Hepatocyte (in vitro differentiated cells): ENCODE results near the gene LRP1B. TPM values are rescaled to one million over a fixed set of nuclear protein-coding genes. Genes with fewer than 3 reads are reported as not detected.

Experiments
- DNase-seq: peaks from one replicate; pipeline ENCODE4 v3.0.0-alpha.2; 2016; ENCODE audit warnings: low spot score
- H2AFZ ChIP-seq: fragments of 200-600 bp; sonication (generic); 2 replicates; pipeline ENCODE4 v1.6.0; 2016; ENCODE audit warnings: antibody characterized with exemption, mild to moderate bottlenecking
- H3K27ac ChIP-seq: fragments of 200-600 bp; sonication (generic); 2 replicates; pipeline ENCODE4 v1.5.1; 2016; ENCODE audit warnings: mild to moderate bottlenecking
- H3K27me3 ChIP-seq: fragments of 200-600 bp; sonication (generic); 2 replicates; pipeline ENCODE4 v1.6.1; 2016
- H3K36me3 ChIP-seq: fragments of 200-600 bp; sonication (generic); replicated peaks from 2 replicates; pipeline ENCODE4 v1.5.1; 2016; ENCODE audit warnings: low read depth; ENCODE audit not compliant: insufficient read depth
- H3K4me1 ChIP-seq: fragments of 200-600 bp; sonication (generic); 2 replicates; pipeline ENCODE4 v1.5.1; 2016; ENCODE audit warnings: mild to moderate bottlenecking, moderate library complexity; ENCODE audit not compliant: insufficient read depth
- H3K4me2 ChIP-seq: fragments of 200-600 bp; sonication (generic); 2 replicates; pipeline ENCODE4 v1.6.0; 2016
- H3K4me3 ChIP-seq: fragments of 200-600 bp; sonication (generic); 2 replicates; pipeline ENCODE4 v1.5.1; 2016; ENCODE audit warnings: mild to moderate bottlenecking
- H3K79me2 ChIP-seq: fragments of 200-600 bp; sonication (generic); 2 replicates; pipeline ENCODE4 v1.6.0; 2017; ENCODE audit warnings: mild to moderate bottlenecking
- H3K9me2 ChIP-seq: fragments of 200-600 bp; sonication (generic); replicated peaks from 2 replicates; pipeline ENCODE4 v1.6.0; 2017; ENCODE audit warnings: mild to moderate bottlenecking; ENCODE audit not compliant: insufficient read depth
- H3K9me3 ChIP-seq: fragments of 200-600 bp; sonication (generic); 2 replicates; pipeline ENCODE4 v1.5.1; 2016; ENCODE audit warnings: low read depth, mild to moderate bottlenecking
- H4K20me1 ChIP-seq: fragments of 200-600 bp; sonication (generic); 2 replicates; pipeline ENCODE4 v1.6.0; 2016; ENCODE audit warnings: mild to moderate bottlenecking; ENCODE audit not compliant: insufficient read depth, poor library complexity, severe bottlenecking
- EZH2 ChIP-seq: fragments of 200-600 bp; sonication (generic); IDR thresholded peaks from 2 replicates; pipeline ENCODE4 v1.6.1; 2016; ENCODE audit warnings: antibody characterized with exemption, mild to moderate bottlenecking, borderline replicate concordance
- EZH2phosphoT487 ChIP-seq: fragments of 200-600 bp; sonication (generic); IDR thresholded peaks from one replicate; pipeline ENCODE4 v1.6.1; 2018; ENCODE audit warnings: antibody characterized with exemption, mild to moderate bottlenecking, low read depth, moderate library complexity; ENCODE audit not compliant: unreplicated experiment, severe bottlenecking
- WGBS: methylation state at CpG from one replicate; pipeline ENCODE4 v1.1.6; 2016; ENCODE audit warnings: low lambda C conversion rate; ENCODE audit errors: missing lambda C conversion rate; 5-methylcytosine and 5-hydroxymethylcytosine counted together
- polyA plus RNA-seq: library from polyadenylated mRNA; unstranded; fragments of >200 nt; fragmentation: Nextera tagmentation; extraction: Ambion mirVana; gene quantifications from 2 replicates; pipeline ENCODE4 v1.2.1, GENCODE V29; 2016
- total RNA-seq: library from RNA; depleted of rRNA; stranded (reverse); fragments of >200 nt; gene quantifications from 2 replicates; pipeline ENCODE4 v1.2.3, GENCODE V29; 2014
- TF ChIP-seq, protein P1 (sequence below): fragments of 200-600 bp; sonication (generic); IDR thresholded peaks from 2 replicates; pipeline ENCODE4 v1.5.1; 2016; ENCODE audit warnings: antibody characterized with exemption, mild to moderate bottlenecking; ENCODE audit not compliant: poor library complexity

The LRP1B gene
- total and polyA plus RNA-seq, 2 experiments from 2014 or later: 0.65 to 2.0 TPM

GRCh38 chr2:141560723-141561122 lies 570.1 kb downstream of the LRP1B start:
- DNase-seq: no peak
- Histone ChIP-seq H2AFZ (no peak overlapping the region), H3K9me3 (no peaks in the 10 kb centered on the region), H3K9me2 (no peaks in the 10 kb centered on the region), H3K27ac (no peak overlapping the region), H3K4me3 (no peak overlapping the region), H3K4me1 (no peaks in the 10 kb centered on the region), H4K20me1 (no peaks in the 10 kb centered on the region), H3K27me3 (no peaks in the 10 kb centered on the region), H3K79me2 (no peaks in the 10 kb centered on the region), H3K4me2 (no peak overlapping the region), H3K36me3 (no peaks in the 10 kb centered on the region)
- WGBS: 39% methylated on average over 1 of the region's 1 CpG
- TF ChIP-seq, protein P1, sequence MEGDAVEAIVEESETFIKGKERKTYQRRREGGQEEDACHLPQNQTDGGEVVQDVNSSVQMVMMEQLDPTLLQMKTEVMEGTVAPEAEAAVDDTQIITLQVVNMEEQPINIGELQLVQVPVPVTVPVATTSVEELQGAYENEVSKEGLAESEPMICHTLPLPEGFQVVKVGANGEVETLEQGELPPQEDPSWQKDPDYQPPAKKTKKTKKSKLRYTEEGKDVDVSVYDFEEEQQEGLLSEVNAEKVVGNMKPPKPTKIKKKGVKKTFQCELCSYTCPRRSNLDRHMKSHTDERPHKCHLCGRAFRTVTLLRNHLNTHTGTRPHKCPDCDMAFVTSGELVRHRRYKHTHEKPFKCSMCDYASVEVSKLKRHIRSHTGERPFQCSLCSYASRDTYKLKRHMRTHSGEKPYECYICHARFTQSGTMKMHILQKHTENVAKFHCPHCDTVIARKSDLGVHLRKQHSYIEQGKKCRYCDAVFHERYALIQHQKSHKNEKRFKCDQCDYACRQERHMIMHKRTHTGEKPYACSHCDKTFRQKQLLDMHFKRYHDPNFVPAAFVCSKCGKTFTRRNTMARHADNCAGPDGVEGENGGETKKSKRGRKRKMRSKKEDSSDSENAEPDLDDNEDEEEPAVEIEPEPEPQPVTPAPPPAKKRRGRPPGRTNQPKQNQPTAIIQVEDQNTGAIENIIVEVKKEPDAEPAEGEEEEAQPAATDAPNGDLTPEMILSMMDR: no peak
- TF ChIP-seq EZH2: no peak
- no peak for TF ChIP-seq EZH2phosphoT487

- TF ChIP-seq, protein P1: no peak
- TF ChIP-seq EZH2: no peak
- no peak for TF ChIP-seq EZH2phosphoT487
- H3K79me2 ChIP-seq: no peaks in the 10 kb centered on the region
- no peak overlapping the region for H3K4me2 ChIP-seq
- DNase-seq: peak; percentile 7
- no peaks in the 10 kb centered on the region for H3K4me1 ChIP-seq
- H3K9me3 ChIP-seq: no peaks in the 10 kb centered on the region
- no peaks in the 10 kb centered on the region for H3K27me3 ChIP-seq
- H3K4me3 ChIP-seq: no peak overlapping the region
- H2AFZ ChIP-seq: no peak overlapping the region
- H3K36me3 ChIP-seq: no peaks in the 10 kb centered on the region
- H3K9me2 ChIP-seq: no peaks in the 10 kb centered on the region
- H4K20me1 ChIP-seq: no peaks in the 10 kb centered on the region
- WGBS: 87% methylated on average over 4 of the region's 4 CpGs
- H3K27ac ChIP-seq: no peak overlapping the region
Measured at GRCh38 chr2:141557329-141558095, 573.3 kb downstream of the LRP1B start.

GRCh38 chr2:141555876-141556470 lies 574.8 kb downstream of the LRP1B start:
- peak overlapping the region; percentile 22 for H3K4me2 ChIP-seq
- no peaks in the 10 kb centered on the region for H3K9me2 ChIP-seq
- peak overlapping the region; percentile 29 for H2AFZ ChIP-seq
- TF ChIP-seq EZH2phosphoT487 (peak; percentile 96), EZH2 (no peak)
- TF ChIP-seq, protein P1: no peak
- no peak for DNase-seq
- no peak overlapping the region for H3K27ac ChIP-seq
- no peaks in the 10 kb centered on the region for H3K79me2 ChIP-seq
- H3K27me3 ChIP-seq: no peaks in the 10 kb centered on the region
- WGBS: 27% methylated on average over 5 of the region's 5 CpGs
- H3K4me1 ChIP-seq: no peaks in the 10 kb centered on the region
- H4K20me1 ChIP-seq: no peaks in the 10 kb centered on the region
- no peaks in the 10 kb centered on the region for H3K36me3 ChIP-seq
- H3K9me3 ChIP-seq: no peaks in the 10 kb centered on the region
- no peak overlapping the region for H3K4me3 ChIP-seq
